ENCODE measurements around the gene PRPSAP2.

- TF ChIP-seq EP300 (IDR thresholded peaks at IDR 0.05) (no peak), CTCF (IDR thresholded peaks at IDR 0.05) (no peak)
These were observed 9.4 kb upstream of the PRPSAP2 start for GRCh38 chr17:18848501-18848900.

Measured in sigmoid colon (tissue), 4 donors.